ENCODE data around the gene KIF1A. TPM values are rescaled to one million over a fixed set of nuclear protein-coding genes. Genes with fewer than 3 reads are reported as not detected.
"Not testable (repeated sequence)": the region's sequence is repeated elsewhere in the genome, so short reads cannot be mapped to it uniquely, and the experiment has no call there.

Gene KIF1A
- polyA plus RNA-seq, 1 donor (not counting 4 experiments of a cell fraction or from before 2014, with no cell fraction given) = not detected

DNA sequence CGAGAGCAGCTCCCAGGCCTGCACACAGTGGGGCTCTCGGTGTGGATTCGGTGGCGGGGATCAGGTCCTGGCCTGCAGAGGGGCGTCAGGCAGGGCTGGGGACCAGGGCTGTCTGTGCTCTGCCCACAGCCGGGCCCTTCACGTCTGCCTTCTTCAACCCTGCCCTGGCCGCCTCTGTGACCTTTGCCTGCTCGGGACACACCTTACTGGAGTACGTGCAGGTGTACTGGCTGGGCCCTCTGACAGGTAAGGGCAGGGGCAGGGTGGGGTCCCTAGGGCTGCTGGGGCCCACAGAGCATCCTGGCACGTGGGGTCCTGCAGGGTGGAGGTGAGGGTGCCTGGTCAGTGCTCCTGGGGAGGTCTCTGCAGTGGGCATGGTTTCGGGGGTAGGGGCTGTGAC is 125.7 kb downstream of the KIF1A start:
- H3K9me1 ChIP-seq (ENCODE audit: control insufficient read depth, extremely low read depth, insufficient read depth, low read length); H2AFZ ChIP-seq (ENCODE audit: control insufficient read depth, low read length); FAIRE-seq; H3K36me3 ChIP-seq (ENCODE audit: control insufficient read depth in 2 of 2, extremely low read depth in 1 of 2, insufficient read depth in 2 of 2, low read length in 2 of 2); H3K9ac ChIP-seq (ENCODE audit: control insufficient read depth, extremely low read depth, insufficient read depth, low read length); H3K27me3 ChIP-seq (ENCODE audit: control insufficient read depth, extremely low read depth, insufficient read depth, low read length); H3K9me3 ChIP-seq (ENCODE audit: control insufficient read depth, low read depth, low read length); H3K27ac ChIP-seq (ENCODE audit: control insufficient read depth, insufficient read depth, low read length); H3K4me3 ChIP-seq (ENCODE audit: control insufficient read depth in 2 of 3, extremely low read depth in 1 of 3, insufficient read depth in 2 of 3, low read depth in 1 of 3, low read length in 3 of 3); H3K4me1 ChIP-seq (ENCODE audit: control insufficient read depth, extremely low read depth, insufficient read depth, low read length); H3K4me2 ChIP-seq (ENCODE audit: control insufficient read depth, extremely low read depth, insufficient read depth, low read depth, low read length); H3K79me2 ChIP-seq (ENCODE audit: control insufficient read depth, insufficient read depth, low read length); dilution Hi-C loops (cut with MboI; ENCODE audit: extremely low pct_ligation_motif_present, low sequenced_read_pairs); DNase-seq (ENCODE audit: low read depth, low spot score); H4K20me1 ChIP-seq (ENCODE audit: control insufficient read depth, extremely low read depth, insufficient read depth, low read length): not testable (repeated sequence)

- H3K27ac ChIP-seq (ENCODE audit: control insufficient read depth, insufficient read depth, low read length); H3K79me2 ChIP-seq (ENCODE audit: control insufficient read depth, insufficient read depth, low read length); H3K9ac ChIP-seq (ENCODE audit: control insufficient read depth, extremely low read depth, insufficient read depth, low read length); H3K9me3 ChIP-seq (ENCODE audit: control insufficient read depth, low read depth, low read length); H3K27me3 ChIP-seq (ENCODE audit: control insufficient read depth, extremely low read depth, insufficient read depth, low read length); DNase-seq (ENCODE audit: low read depth, low spot score); H4K20me1 ChIP-seq (ENCODE audit: control insufficient read depth, extremely low read depth, insufficient read depth, low read length); H3K4me1 ChIP-seq (ENCODE audit: control insufficient read depth, extremely low read depth, insufficient read depth, low read length); H3K4me3 ChIP-seq (ENCODE audit: control insufficient read depth in 2 of 3, extremely low read depth in 1 of 3, insufficient read depth in 2 of 3, low read depth in 1 of 3, low read length in 3 of 3); H3K9me1 ChIP-seq (ENCODE audit: control insufficient read depth, extremely low read depth, insufficient read depth, low read length); dilution Hi-C loops (cut with MboI; ENCODE audit: extremely low pct_ligation_motif_present, low sequenced_read_pairs); H3K4me2 ChIP-seq (ENCODE audit: control insufficient read depth, extremely low read depth, insufficient read depth, low read depth, low read length); H2AFZ ChIP-seq (ENCODE audit: control insufficient read depth, low read length); FAIRE-seq; H3K36me3 ChIP-seq (ENCODE audit: control insufficient read depth in 2 of 2, extremely low read depth in 1 of 2, insufficient read depth in 2 of 2, low read length in 2 of 2): not testable (repeated sequence)
These were observed 127.1 kb downstream of the KIF1A start for GRCh38 chr2:240692583-240693561.

GRCh38 chr2:240691631-240692420 is 128.2 kb downstream of the KIF1A start, which contains the start of gene AQP12A:
Gene AQP12A (plus strand): TSS chr2:240691866. CDS start chr2:240691914, 48 bp downstream.
- H3K9ac ChIP-seq (ENCODE audit: control insufficient read depth, extremely low read depth, insufficient read depth, low read length); H2AFZ ChIP-seq (ENCODE audit: control insufficient read depth, low read length); H3K9me1 ChIP-seq (ENCODE audit: control insufficient read depth, extremely low read depth, insufficient read depth, low read length); dilution Hi-C loops (cut with MboI; ENCODE audit: extremely low pct_ligation_motif_present, low sequenced_read_pairs); H3K36me3 ChIP-seq (ENCODE audit: control insufficient read depth in 2 of 2, extremely low read depth in 1 of 2, insufficient read depth in 2 of 2, low read length in 2 of 2); H4K20me1 ChIP-seq (ENCODE audit: control insufficient read depth, extremely low read depth, insufficient read depth, low read length); H3K9me3 ChIP-seq (ENCODE audit: control insufficient read depth, low read depth, low read length); H3K4me1 ChIP-seq (ENCODE audit: control insufficient read depth, extremely low read depth, insufficient read depth, low read length); H3K79me2 ChIP-seq (ENCODE audit: control insufficient read depth, insufficient read depth, low read length); H3K4me2 ChIP-seq (ENCODE audit: control insufficient read depth, extremely low read depth, insufficient read depth, low read depth, low read length); H3K27me3 ChIP-seq (ENCODE audit: control insufficient read depth, extremely low read depth, insufficient read depth, low read length); FAIRE-seq; DNase-seq (ENCODE audit: low read depth, low spot score); H3K4me3 ChIP-seq (ENCODE audit: control insufficient read depth in 2 of 3, extremely low read depth in 1 of 3, insufficient read depth in 2 of 3, low read depth in 1 of 3, low read length in 3 of 3); H3K27ac ChIP-seq (ENCODE audit: control insufficient read depth, insufficient read depth, low read length): not testable (repeated sequence)

DNA sequence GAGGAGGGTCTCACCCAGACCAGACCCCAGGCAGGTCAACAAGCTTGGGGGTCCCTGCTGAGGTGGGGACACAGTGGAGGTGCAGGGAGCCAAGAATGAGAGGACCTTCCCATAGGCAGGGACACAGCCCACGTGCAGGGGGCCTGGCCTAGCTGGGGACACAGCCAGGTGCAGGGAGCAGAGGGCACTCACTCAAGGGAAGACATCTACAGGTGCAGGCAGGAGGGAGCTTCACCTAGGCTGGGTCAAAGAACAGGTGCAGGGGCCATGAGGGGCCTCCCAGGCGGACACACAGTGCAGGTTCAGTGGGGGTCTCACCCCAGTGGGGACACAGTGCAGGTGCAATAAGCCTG is 129.0 kb downstream of the KIF1A start:
- DNase-seq (ENCODE audit: low read depth, low spot score); H4K20me1 ChIP-seq (ENCODE audit: control insufficient read depth, extremely low read depth, insufficient read depth, low read length); dilution Hi-C loops (cut with MboI; ENCODE audit: extremely low pct_ligation_motif_present, low sequenced_read_pairs); H3K4me2 ChIP-seq (ENCODE audit: control insufficient read depth, extremely low read depth, insufficient read depth, low read depth, low read length); H3K4me1 ChIP-seq (ENCODE audit: control insufficient read depth, extremely low read depth, insufficient read depth, low read length); H3K27ac ChIP-seq (ENCODE audit: control insufficient read depth, insufficient read depth, low read length); H2AFZ ChIP-seq (ENCODE audit: control insufficient read depth, low read length); H3K4me3 ChIP-seq (ENCODE audit: control insufficient read depth in 2 of 3, extremely low read depth in 1 of 3, insufficient read depth in 2 of 3, low read depth in 1 of 3, low read length in 3 of 3); FAIRE-seq; H3K36me3 ChIP-seq (ENCODE audit: control insufficient read depth in 2 of 2, extremely low read depth in 1 of 2, insufficient read depth in 2 of 2, low read length in 2 of 2); H3K79me2 ChIP-seq (ENCODE audit: control insufficient read depth, insufficient read depth, low read length); H3K9ac ChIP-seq (ENCODE audit: control insufficient read depth, extremely low read depth, insufficient read depth, low read length); H3K9me3 ChIP-seq (ENCODE audit: control insufficient read depth, low read depth, low read length); H3K9me1 ChIP-seq (ENCODE audit: control insufficient read depth, extremely low read depth, insufficient read depth, low read length): not testable (repeated sequence)
- peaks cover 10% of the 10 kb centered on the region for H3K27me3 ChIP-seq (ENCODE audit: control insufficient read depth, extremely low read depth, insufficient read depth, low read length)
